ENCODE data around the gene DGKG.

GRCh38 chr3:186359078-186359477 is 3.0 kb downstream of the DGKG start:
- no peak for TF ChIP-seq POLR2A (IDR thresholded peaks at IDR 0.05)
- TF ChIP-seq CTCF (IDR thresholded peaks at IDR 0.05), result no peak
- TF ChIP-seq EP300 (IDR thresholded peaks at IDR 0.05), result no peak

All from tibial nerve (tissue), 4 donors.